K562 treated with DMSO at 1 percent for 24 hours (cell line): ENCODE data around the gene TMEM225B. TPM values are rescaled to one million over a fixed set of nuclear protein-coding genes. Genes with fewer than 3 reads are reported as not detected.

Experiments used
- total RNA-seq: library from RNA; unstranded; fragments of 300-600 nt; gene quantifications from 2 replicates; pipeline ENCODE4 v1.2.3, GENCODE V29; 2022; ENCODE audit warnings: low read depth; ENCODE audit not compliant: insufficient read depth

TMEM225B gene
- total RNA-seq, result 0.42 and 1.1 TPM in 2 replicates

DNA sequence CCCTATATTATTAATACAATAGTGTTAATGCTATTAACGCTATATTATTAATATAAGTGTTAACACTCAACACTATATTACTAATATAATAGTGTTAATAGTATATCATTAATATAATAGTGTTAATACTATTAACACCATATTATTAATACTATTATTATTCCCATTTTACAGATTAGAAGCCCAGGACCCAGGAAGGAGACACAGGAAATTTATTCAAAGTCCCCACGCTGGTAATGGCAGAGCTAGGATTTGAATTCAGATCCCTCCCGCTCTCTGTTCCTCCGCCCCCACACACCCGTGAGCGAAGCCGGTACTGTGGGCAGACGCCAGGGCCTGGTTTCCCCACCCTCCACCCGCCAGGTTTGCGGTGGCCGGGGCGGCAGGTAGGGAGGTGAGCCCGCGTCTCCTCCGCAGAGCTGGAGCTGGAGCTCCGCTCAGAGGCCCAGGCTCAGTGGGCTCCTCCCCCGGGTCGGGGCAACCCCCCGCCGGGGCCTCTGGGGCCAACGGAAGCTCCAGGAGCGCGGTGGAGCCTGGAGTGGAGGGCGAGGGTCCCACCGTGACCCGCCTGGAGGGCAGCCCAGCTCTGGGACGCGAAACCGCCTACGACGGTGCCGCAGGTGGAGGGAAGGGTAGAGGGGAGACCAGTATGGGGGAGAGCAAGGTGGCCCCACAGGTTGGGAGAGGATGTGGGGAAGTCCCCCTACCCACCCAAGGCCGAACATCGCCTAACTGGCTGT is at the start of gene TMEM225B:
Gene TMEM225B (plus strand): TSS at position 506 of the 740 bp plus-strand sequence. CDS start 6,122 bp downstream, outside the sequence.

DNA sequence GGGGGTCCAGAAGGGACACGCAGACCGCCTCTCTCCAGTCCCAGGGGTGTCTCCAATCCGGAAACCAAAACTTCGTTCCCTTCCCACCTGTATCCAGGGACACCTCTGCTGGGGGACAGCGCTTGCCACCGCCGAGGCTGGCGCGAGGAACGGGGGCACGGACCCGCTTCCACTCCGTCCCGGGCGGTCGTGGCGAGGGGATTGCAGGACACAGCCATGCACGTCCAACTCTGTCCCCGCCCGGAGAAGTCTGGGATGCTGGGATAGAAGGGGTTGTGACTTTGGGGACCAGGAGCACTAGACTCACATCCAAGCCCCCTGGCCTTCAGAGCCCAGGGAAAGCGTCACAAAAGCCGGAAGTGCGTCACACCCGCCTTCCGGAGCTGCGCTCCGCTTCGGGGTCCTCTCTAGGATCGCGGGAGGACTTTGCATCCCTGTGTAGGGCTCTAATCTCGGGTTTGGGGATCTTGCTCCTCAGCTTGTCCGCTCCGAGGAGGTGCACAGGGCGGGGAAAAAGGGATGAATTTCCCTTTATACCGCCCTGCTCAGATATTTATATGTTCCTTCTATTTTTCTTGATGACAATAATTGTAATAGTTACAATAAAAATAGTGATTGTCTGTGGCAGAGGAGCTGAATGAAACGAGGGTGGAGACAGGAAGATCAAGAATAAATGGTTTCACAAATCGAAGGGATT is 46.2 kb upstream of the TMEM225B start, which contains the start of gene FAM200A:
Gene FAM200A (minus strand): TSS at position 348 of the 697 bp plus-strand sequence. CDS start 3,707 bp downstream, outside the sequence.

GRCh38 chr7:99558306-99559174 is 39.5 kb upstream of the TMEM225B start, which contains the start of gene ZNF655:
Gene ZNF655 (plus strand): TSS chr7:99558642. CDS start chr7:99560560, 1,918 bp downstream.

GRCh38 chr7:99616359-99617191 is 18.5 kb downstream of the TMEM225B start, which contains the start of gene ZSCAN25:
Gene ZSCAN25 (plus strand): TSS chr7:99616946. CDS start chr7:99619607, 2,661 bp downstream.

Other genes with a start within 250 kb of the TMEM225B start
- 1,077 and 1,088 TPM in 2 replicates for gene ARPC1B, start 223.5 kb upstream of the TMEM225B start, total RNA-seq
- 162 and 168 TPM in 2 replicates for gene PDAP1, start 189.7 kb upstream of the TMEM225B start, total RNA-seq
- 177 and 213 TPM in 2 replicates for gene BUD31, start 189.3 kb upstream of the TMEM225B start, total RNA-seq
- 14.0 and 15.7 TPM in 2 replicates for gene PTCD1, start 159.5 kb upstream of the TMEM225B start, total RNA-seq
- gene CPSF4, start 159.3 kb upstream of the TMEM225B start, total RNA-seq, result 104 TPM in 2 replicates
- 1,250 and 1,342 TPM in 2 replicates for gene ATP5MF, start 132.1 kb upstream of the TMEM225B start, total RNA-seq
- 10.0 and 16.6 TPM in 2 replicates for gene ZNF789, start 125.4 kb upstream of the TMEM225B start, total RNA-seq
- gene ZNF394, start 98.0 kb upstream of the TMEM225B start, total RNA-seq, result 26.7 and 30.4 TPM in 2 replicates
- gene ZKSCAN5, start 93.6 kb upstream of the TMEM225B start, total RNA-seq, result 11.7 and 12.9 TPM in 2 replicates
- gene FAM200A, start 46.2 kb upstream of the TMEM225B start, total RNA-seq, result 5.2 and 6.4 TPM in 2 replicates
- 61.0 and 64.6 TPM in 2 replicates for gene ZNF655, start 39.6 kb upstream of the TMEM225B start, total RNA-seq
- 10.4 and 11.2 TPM in 2 replicates for gene ZSCAN25, start 18.7 kb downstream of the TMEM225B start, total RNA-seq
- gene CYP3A5, start 81.7 kb downstream of the TMEM225B start, total RNA-seq, result 4.8 and 6.7 TPM in 2 replicates
- not detected in 2 replicates for gene CYP3A7, start 136.9 kb downstream of the TMEM225B start, total RNA-seq
- not detected in 2 replicates for gene CYP3A4, start 185.9 kb downstream of the TMEM225B start, total RNA-seq
- not detected in 2 replicates for gene CYP3A43, start 229.7 kb downstream of the TMEM225B start, total RNA-seq